Measurements from ENCODE around the gene PAQR8.

PAQR8 gene

DNA sequence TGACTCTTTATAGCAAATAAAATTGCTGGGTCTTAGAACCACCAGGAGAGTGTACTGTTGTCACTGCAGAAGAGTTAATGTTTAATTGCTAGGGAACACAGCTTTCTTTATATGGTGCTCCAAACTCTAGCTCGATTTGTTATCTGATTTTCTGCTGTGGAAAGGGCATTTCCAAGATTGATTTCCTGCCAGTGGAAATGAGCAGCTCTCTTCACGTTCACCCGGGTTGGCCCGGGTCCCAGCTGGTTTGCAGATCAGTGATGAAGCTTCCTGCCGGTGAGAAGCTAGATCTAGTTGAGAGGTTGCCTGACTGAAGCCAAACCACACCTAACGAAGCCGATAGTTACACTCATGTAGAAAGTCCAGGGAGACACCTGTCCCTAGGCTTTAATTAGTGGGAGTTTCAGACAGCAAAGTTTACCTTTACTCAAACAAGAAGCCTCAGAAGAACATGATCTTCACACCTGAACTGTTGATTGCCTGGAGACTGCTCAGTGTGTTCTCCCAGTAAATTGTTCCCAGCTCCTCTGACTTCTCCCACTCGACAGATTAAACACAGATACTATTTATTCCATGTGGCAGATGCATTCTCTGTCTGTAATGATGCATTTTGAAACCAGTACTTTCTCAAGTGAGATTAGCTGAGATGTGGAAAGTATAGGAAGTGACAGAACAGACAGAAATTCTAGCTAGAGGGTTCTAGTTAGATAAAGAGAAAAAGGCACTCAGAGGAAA is 27.8 kb downstream of the PAQR8 start:
- DNase-seq (ENCODE audit: extremely low spot score), result peak; percentile 56
- POLR2A ChIA-PET, result interaction anchor here (0.9 kb wide), 1 partner anchor 28 kb away, joined by 6 read pairs; the partner anchor contains the start of gene PAQR8

DNA sequence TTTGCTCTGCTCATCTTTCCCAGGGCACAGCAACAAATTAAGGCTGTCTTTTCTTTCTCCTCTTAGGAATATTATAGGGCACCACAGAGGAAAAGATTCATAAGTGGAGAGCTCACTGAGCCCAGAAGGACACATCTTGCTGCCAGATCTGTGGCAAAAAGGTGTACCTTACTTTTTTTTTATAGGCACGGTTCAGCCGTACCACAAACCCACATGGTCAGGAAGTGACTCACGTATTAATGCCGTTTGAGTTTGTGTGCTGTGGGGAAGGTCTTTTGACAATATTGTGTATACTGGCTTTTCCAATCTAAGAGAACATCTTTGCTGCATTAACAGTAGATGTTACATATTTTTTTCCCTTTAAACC is 28.4 kb downstream of the PAQR8 start:
- POLR2A ChIA-PET, result no interaction called here
- peak; percentile 32 for DNase-seq (ENCODE audit: extremely low spot score)
- CTCF ChIA-PET, result interaction anchor here (0.7 to 10.0 kb wide), 16 partner anchors 9 to 273 kb away, joined by 3 to 99 read pairs (median 5); no protein-coding TSS in a partner anchor
- TF ChIP-seq CTCF (IDR thresholded peaks at IDR 0.05; ENCODE audit: control extremely low read depth, extremely low read depth, low read depth, missing control alignments), result no peak

More for the DNA sequence above, 27.8 kb downstream of the PAQR8 start:
- CTCF ChIA-PET, result interaction anchor here (0.7 to 10.0 kb wide), 15 partner anchors 8 to 274 kb away, joined by 3 to 99 read pairs (median 5); partner anchors contain the start of gene PAQR8
- TF ChIP-seq CTCF (IDR thresholded peaks at IDR 0.05; ENCODE audit: control extremely low read depth, extremely low read depth, low read depth, missing control alignments), result no peak

GRCh38 chr6:52391599-52391998 is 29.6 kb downstream of the PAQR8 start:
- DNase-seq (ENCODE audit: extremely low spot score), result no peak
- no peak for TF ChIP-seq CTCF (IDR thresholded peaks at IDR 0.05; ENCODE audit: control extremely low read depth, extremely low read depth, low read depth, missing control alignments)
- ChIA-PET POLR2A (no interaction called here), CTCF (interaction anchor here (0.9 to 10.0 kb wide), 13 partner anchors 9 to 287 kb away, joined by 3 to 99 read pairs (median 3); partner anchors contain the start of genes MCM3 and PAQR8)

DNA sequence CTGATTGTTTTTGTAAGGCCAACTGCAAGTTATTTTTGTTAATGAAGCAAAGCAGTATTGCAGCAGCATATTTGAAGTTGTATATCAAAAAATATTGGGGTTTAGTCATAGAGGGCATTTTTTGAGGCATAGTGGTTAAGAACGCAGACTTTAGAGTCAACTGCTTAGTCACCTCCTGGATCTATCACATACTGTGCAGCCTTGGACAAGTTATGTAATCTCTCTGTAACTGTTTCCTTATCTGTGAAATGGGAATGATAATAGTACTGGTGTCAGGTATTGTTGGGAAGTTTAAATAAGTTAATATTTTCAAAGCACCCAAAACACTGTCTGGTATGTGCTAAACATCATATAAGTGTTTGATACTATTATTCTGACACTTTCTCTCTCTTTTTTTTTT is 31.0 kb downstream of the PAQR8 start:
- no peak for DNase-seq (ENCODE audit: extremely low spot score)
- ChIA-PET POLR2A (no interaction called here), CTCF (interaction anchor here (1.2 to 10.0 kb wide), 4 partner anchors 8 to 103 kb away, joined by 3 to 99 read pairs (median 5); no protein-coding TSS in a partner anchor)
- no peak for TF ChIP-seq CTCF (IDR thresholded peaks at IDR 0.05; ENCODE audit: control extremely low read depth, extremely low read depth, low read depth, missing control alignments)

DNA sequence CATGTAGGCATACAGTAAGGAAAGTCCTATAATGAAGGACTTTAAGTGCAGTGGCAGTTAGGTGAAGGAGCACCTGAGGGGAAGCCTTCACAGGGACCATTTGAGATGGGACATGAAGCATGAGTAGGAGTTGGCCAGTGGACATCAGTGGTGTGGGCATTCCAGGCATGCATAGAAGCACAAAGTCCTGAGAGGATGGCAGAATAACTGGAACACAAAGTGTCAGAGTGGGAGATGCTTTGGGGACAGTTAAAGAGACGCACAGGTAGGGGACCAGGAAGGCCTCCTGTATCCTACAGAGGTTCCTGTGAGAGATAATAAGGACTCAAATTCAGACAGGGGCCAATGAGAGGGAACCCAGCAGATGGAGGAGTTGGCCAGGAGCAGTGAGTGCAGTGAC is 31.8 kb downstream of the PAQR8 start:
- POLR2A ChIA-PET, result no interaction called here
- TF ChIP-seq CTCF (IDR thresholded peaks at IDR 0.05; ENCODE audit: control extremely low read depth, extremely low read depth, low read depth, missing control alignments), result no peak
- no peak for DNase-seq (ENCODE audit: extremely low spot score)
- CTCF ChIA-PET, result interaction anchor here (12.8 kb wide), 1 partner anchor 107 kb away, joined by 195 read pairs; the partner anchor contains the start of gene MCM3

DNA sequence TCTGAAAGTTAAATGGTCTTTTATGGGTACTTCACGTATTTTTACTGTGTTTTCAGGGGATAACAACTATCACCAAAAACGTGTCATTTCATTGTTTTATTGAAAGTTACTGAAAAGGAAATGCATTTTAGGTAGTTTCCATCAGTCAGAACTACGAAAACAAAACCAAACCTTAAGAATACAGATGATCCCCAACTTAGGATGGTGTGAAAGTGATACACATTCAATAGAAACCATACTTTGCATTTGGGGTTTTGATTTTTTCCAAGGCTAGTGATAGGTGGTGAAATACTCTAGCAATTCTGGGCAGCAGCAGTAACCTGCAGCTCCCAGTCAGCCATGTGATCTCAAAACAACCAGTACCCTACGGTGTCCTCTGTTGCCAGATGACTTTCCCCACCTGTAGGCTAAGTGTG is 32.3 kb downstream of the PAQR8 start:
- ChIA-PET CTCF (interaction anchor here (12.8 kb wide), 1 partner anchor 107 kb away, joined by 195 read pairs; the partner anchor contains the start of gene MCM3), POLR2A (no interaction called here)
- TF ChIP-seq CTCF (IDR thresholded peaks at IDR 0.05; ENCODE audit: control extremely low read depth, extremely low read depth, low read depth, missing control alignments), result no peak
- no peak for DNase-seq (ENCODE audit: extremely low spot score)
